GM23338 (cell line): ENCODE measurements around the gene C1orf21. TPM values are rescaled to one million over a fixed set of nuclear protein-coding genes. Genes with fewer than 3 reads are reported as not detected.

Experiments
- ATAC-seq: fragments of 200-7000 bp; cut with Tn5 transposase; 3 replicates; pipeline ENCODE4 v1.9.1; 2020
- DNase-seq: peaks from one replicate; pipeline ENCODE4 v3.0.0-alpha.2; 2015; ENCODE audit warnings: low spot score
- H2AFZ ChIP-seq: fragments of 200-600 bp; sonication (generic); 2 replicates; pipeline ENCODE4 v1.8.0; 2016; ENCODE audit warnings: antibody characterized with exemption, mild to moderate bottlenecking, moderate library complexity
- H3F3A ChIP-seq: fragments of 200-600 bp; sonication (generic); replicated peaks from 2 replicates; pipeline ENCODE4 v1.8.0; 2017; ENCODE audit warnings: antibody characterized with exemption, mixed run types, low read depth
- H3K27ac ChIP-seq: fragments of 200-600 bp; sonication (generic); 2 replicates; pipeline ENCODE4 v1.6.1; 2016; ENCODE audit warnings: low read depth
- H3K27me3 ChIP-seq: fragments of 200-600 bp; sonication (generic); 2 replicates; pipeline ENCODE4 v1.8.0; 2016; ENCODE audit warnings: mild to moderate bottlenecking, mixed run types, moderate library complexity; ENCODE audit not compliant: insufficient read depth
- H3K36me3 ChIP-seq: fragments of 200-600 bp; sonication (generic); 2 replicates; pipeline ENCODE4 v1.8.0; 2016; ENCODE audit warnings: mild to moderate bottlenecking; ENCODE audit not compliant: insufficient read depth
- H3K4me1 ChIP-seq: fragments of 200-600 bp; sonication (generic); 2 replicates; pipeline ENCODE4 v1.8.0; 2016; ENCODE audit warnings: mild to moderate bottlenecking, moderate library complexity; ENCODE audit not compliant: insufficient read depth
- H3K4me2 ChIP-seq: fragments of 200-600 bp; sonication (generic); 2 replicates; pipeline ENCODE4 v1.7.1; 2017; ENCODE audit warnings: mixed run types
- H3K4me3 ChIP-seq: fragments of 200-600 bp; sonication (generic); 2 replicates; pipeline ENCODE4 v1.6.1; 2016; ENCODE audit warnings: mixed run types
- H3K79me2 ChIP-seq: fragments of 200-600 bp; sonication (generic); replicated peaks from 2 replicates; pipeline ENCODE4 v1.8.0; 2017; ENCODE audit warnings: mild to moderate bottlenecking; ENCODE audit not compliant: insufficient read depth
- H3K9me2 ChIP-seq: fragments of 200-600 bp; sonication (generic); 2 replicates; pipeline ENCODE4 v1.8.0; 2017; ENCODE audit not compliant: insufficient read depth
- H4K20me1 ChIP-seq: fragments of 200-600 bp; sonication (generic); replicated peaks from 2 replicates; pipeline ENCODE4 v1.8.0; 2017; ENCODE audit warnings: mild to moderate bottlenecking; ENCODE audit not compliant: insufficient read depth
- H3K27ac Mint-ChIP-seq: 2 replicates; pipeline ENCODE4 v1.8.0; 2020; ENCODE audit warnings: inconsistent platforms, mild to moderate bottlenecking, moderate library complexity, mixed read lengths
- H3K27me3 Mint-ChIP-seq: 3 replicates; pipeline ENCODE4 v1.8.0; 2022; ENCODE audit warnings: low read depth, mild to moderate bottlenecking, moderate library complexity, mixed read lengths, inconsistent platforms; ENCODE audit not compliant: insufficient read depth, poor library complexity
- H3K36me3 Mint-ChIP-seq: 3 replicates; pipeline ENCODE4 v1.8.0; 2021; ENCODE audit warnings: low read depth, mild to moderate bottlenecking, inconsistent platforms, moderate library complexity, mixed read lengths
- H3K4me1 Mint-ChIP-seq: 3 replicates; pipeline ENCODE4 v1.8.0; 2020; ENCODE audit warnings: mild to moderate bottlenecking, inconsistent platforms, mixed read lengths
- H3K4me3 Mint-ChIP-seq: 3 replicates; pipeline ENCODE4 v1.8.0; 2021; ENCODE audit warnings: moderate library complexity, mild to moderate bottlenecking, inconsistent platforms, mixed read lengths
- H3K9me3 Mint-ChIP-seq: 3 replicates; pipeline ENCODE4 v1.8.0; 2020; ENCODE audit warnings: moderate library complexity, mild to moderate bottlenecking, inconsistent platforms, mixed read lengths
- CREB1 ChIP-seq: fragments of 250-450 bp; sonication (Bioruptor Pico); IDR thresholded peaks from 2 replicates; pipeline ENCODE4 v1.5.0; 2020; ENCODE audit warnings: low read depth, mild to moderate bottlenecking, moderate library complexity
- CTCF ChIP-seq, 2 experiments: fragments of 200-600 bp in 1 of 2; sonication (generic) in 1 of 2; conservative IDR thresholded peaks; 2 replicates each; pipeline versions ENCODE4 v1.5.1 to v1.6.1; 2016 to 2017; ENCODE audit warnings: antibody characterized with exemption in 2 of 2, low read depth in 2 of 2, mild to moderate bottlenecking in 2 of 2, moderate library complexity in 1 of 2
- ETS1 ChIP-seq: IDR thresholded peaks from 2 replicates; pipeline ENCODE4 v1.6.1; 2016; ENCODE audit warnings: antibody characterized with exemption
- EZH2 ChIP-seq: fragments of 200-600 bp; sonication (generic); IDR thresholded peaks from one replicate; pipeline ENCODE4 v1.8.0; 2017; ENCODE audit warnings: antibody characterized with exemption, mild to moderate bottlenecking, low read depth; ENCODE audit not compliant: unreplicated experiment
- EZH2phosphoT487 ChIP-seq: fragments of 200-600 bp; sonication (generic); IDR thresholded peaks from one replicate; pipeline ENCODE4 v1.8.1; 2018; ENCODE audit warnings: antibody characterized with exemption; ENCODE audit not compliant: unreplicated experiment
- JUNB ChIP-seq: IDR thresholded peaks from one replicate; pipeline ENCODE4 v1.6.1; 2016; ENCODE audit warnings: antibody characterized with exemption; ENCODE audit not compliant: unreplicated experiment
- NANOG ChIP-seq: IDR thresholded peaks from 2 replicates; pipeline ENCODE4 v1.6.1; 2016; ENCODE audit warnings: antibody characterized with exemption, borderline replicate concordance
- POLR2AphosphoS5 ChIP-seq: IDR thresholded peaks from 2 replicates; pipeline ENCODE4 v1.6.1; 2016; ENCODE audit warnings: antibody characterized with exemption, low read depth
- REST ChIP-seq: IDR thresholded peaks from one replicate; pipeline ENCODE4 v1.6.1; 2018; ENCODE audit warnings: antibody characterized with exemption; ENCODE audit not compliant: unreplicated experiment
- STAT1 ChIP-seq: IDR thresholded peaks from one replicate; pipeline ENCODE4 v1.6.1; 2016; ENCODE audit warnings: antibody characterized with exemption; ENCODE audit not compliant: unreplicated experiment
- ZNF114 ChIP-seq: fragments of 250-450 bp; sonication (Bioruptor Pico); IDR thresholded peaks from 2 replicates; pipeline ENCODE4 v1.5.0; 2020; ENCODE audit warnings: mild to moderate bottlenecking, moderate library complexity
- ZNF331 ChIP-seq: fragments of 250-450 bp; sonication (Bioruptor Pico); IDR thresholded peaks from 2 replicates; pipeline ENCODE4 v1.5.0; 2020; ENCODE audit warnings: low read depth, mild to moderate bottlenecking, moderate library complexity
- ZNF462 ChIP-seq: fragments of 250-450 bp; sonication (Bioruptor Pico); IDR thresholded peaks from 2 replicates; pipeline ENCODE4 v1.5.0; 2020; ENCODE audit warnings: mild to moderate bottlenecking, moderate library complexity
- polyA plus RNA-seq: library from polyadenylated mRNA; unstranded; fragments of >200 nt; fragmentation: Nextera tagmentation; extraction: Ambion mirVana; gene quantifications from 2 replicates; pipeline ENCODE4 v1.2.1, GENCODE V29; 2016
- total RNA-seq: library from RNA; depleted of rRNA; stranded (reverse); fragments of >200 nt; shearing (Covaris generic); gene quantifications from 2 replicates; pipeline ENCODE4 v1.2.3, GENCODE V29; 2014

The C1orf21 gene
- total and polyA plus RNA-seq, 2 experiments from 2014 or later, result 28.0 to 40.4 TPM

GRCh38 chr1:184598403-184599193, 211.8 kb downstream of the C1orf21 start:
- Histone ChIP-seq H3K4me1 (no peaks in the 10 kb centered on the region), H3K4me2 (no peak overlapping the region), H3K79me2 (no peaks in the 10 kb centered on the region), H3F3A (no peaks in the 10 kb centered on the region), H3K9me2 (no peaks in the 10 kb centered on the region), H3K27me3 (no peaks in the 10 kb centered on the region), H3K27ac (no peak overlapping the region), H3K4me3 (no peak overlapping the region), H4K20me1 (no peaks in the 10 kb centered on the region; the same call in 1 of the 2 replicates), H3K36me3 (no peaks in the 10 kb centered on the region), H2AFZ (no peak overlapping the region)
- peaks cover 3% of the 10 kb centered on the region; the same call in 2 of the 3 replicates for H3K4me1 Mint-ChIP-seq
- no peaks in the 10 kb centered on the region for H3K36me3 Mint-ChIP-seq
- no peak overlapping the region for H3K27ac Mint-ChIP-seq
- no peak overlapping the region for H3K4me3 Mint-ChIP-seq
- peaks cover 5% of the 10 kb centered on the region for H3K27me3 Mint-ChIP-seq
- no peak for TF ChIP-seq CTCF (conservative IDR thresholded peaks at IDR 0.05; ENCODE audit: low read depth in 2 of 2)
- TF ChIP-seq ETS1, result no peak
- no peak for TF ChIP-seq POLR2AphosphoS5
- TF ChIP-seq ZNF462 (CRISPR knock-in tag), result no peak
- no peak for TF ChIP-seq EZH2phosphoT487
- no peak for TF ChIP-seq ZNF331 (CRISPR knock-in tag)
- TF ChIP-seq CREB1, result no peak
- no peak for TF ChIP-seq JUNB
- no peak for TF ChIP-seq NANOG
- no peak for TF ChIP-seq REST
- no peak for TF ChIP-seq STAT1
- TF ChIP-seq ZNF114 (CRISPR knock-in tag), result no peak
- no peak for TF ChIP-seq EZH2
- DNase-seq, result no peak
- ATAC-seq, result no peak
- H3K9me3 Mint-ChIP-seq, result no peaks in the 10 kb centered on the region
